ENCODE data around the gene TNFAIP1. TPM values are rescaled to one million over a fixed set of nuclear protein-coding genes. Genes with fewer than 3 reads are reported as not detected.
A peak's percentile ranks its signal among the peaks of the same experiment; 100 is the strongest.

Gene TNFAIP1
- total and polyA plus RNA-seq, 2 donors (not counting 1 experiment from before 2014, with no cell fraction given): 23.0 to 40.7 TPM

DNA sequence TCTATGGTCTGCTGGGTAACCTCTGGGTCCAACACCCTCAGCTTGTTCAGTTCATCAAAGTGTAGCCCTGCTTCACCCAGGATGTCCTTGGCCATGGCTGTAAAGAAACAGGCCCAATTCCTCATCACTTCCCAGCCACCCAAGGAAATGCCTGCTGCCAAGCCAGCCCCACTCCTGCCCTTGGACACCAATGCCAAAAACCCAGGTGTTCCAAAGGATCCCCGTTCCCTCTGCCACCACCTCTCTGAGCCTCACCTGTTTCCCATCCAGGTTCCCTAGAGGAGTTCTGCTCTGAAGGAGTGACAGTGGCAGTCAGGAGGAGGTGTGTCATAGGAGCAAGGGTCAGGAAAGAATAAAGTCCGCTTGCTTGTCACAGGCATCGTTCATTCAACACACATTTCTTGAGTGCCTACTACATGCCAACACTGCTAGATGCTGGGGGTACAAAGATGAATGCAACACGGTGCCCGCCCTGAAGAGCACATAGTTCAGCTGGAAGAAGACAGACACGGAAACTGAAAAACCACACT, 3.6 kb upstream of the TNFAIP1 start:
- peaks cover 30% of the 10 kb centered on the region for H3K79me2 ChIP-seq (ENCODE audit: control insufficient read depth, insufficient read depth, low read length)
- no peaks in the 10 kb centered on the region for H4K20me1 ChIP-seq (ENCODE audit: control insufficient read depth, extremely low read depth, insufficient read depth, low read length)

DNA sequence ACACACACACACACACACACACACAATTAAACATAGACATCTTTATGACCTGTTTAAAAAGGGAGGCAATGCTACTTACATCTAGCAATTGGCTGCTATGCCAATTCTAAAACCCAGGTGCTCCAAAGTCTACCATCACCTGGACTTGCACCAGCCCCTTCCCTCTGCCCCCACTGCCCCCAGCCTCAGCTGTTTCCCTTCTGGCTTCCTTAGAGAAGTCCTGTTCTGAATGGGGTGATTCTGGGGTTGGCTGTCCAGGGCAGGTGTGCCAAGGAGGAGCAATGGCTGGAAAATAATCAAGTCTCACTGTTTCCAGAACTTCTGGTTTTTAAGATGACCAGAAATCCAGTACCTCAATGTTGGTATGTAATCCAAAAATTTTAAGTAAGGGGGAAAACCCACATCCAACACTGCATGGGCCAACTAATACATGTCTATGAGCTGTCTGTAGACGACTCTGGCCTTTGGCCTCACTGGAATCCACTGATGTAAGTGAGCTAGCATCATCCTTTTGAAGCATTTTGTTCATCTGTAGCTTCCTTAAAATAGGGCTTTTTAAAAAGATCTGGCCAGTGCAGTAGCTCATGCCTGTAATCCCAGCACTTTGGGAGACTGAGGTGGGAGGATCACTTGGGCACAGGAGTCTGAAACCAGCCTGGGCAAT, 2.3 kb upstream of the TNFAIP1 start:
- peaks cover 9% of the 10 kb centered on the region for H3K36me3 ChIP-seq (ENCODE audit: control insufficient read depth, insufficient read depth, low read length)
- H3K27me3 ChIP-seq (ENCODE audit: control insufficient read depth, insufficient read depth, low read length): no peaks in the 10 kb centered on the region
- no peak overlapping the region for H3K4me2 ChIP-seq (ENCODE audit: extremely low read depth, insufficient read depth, low read length)
- H2AFZ ChIP-seq (ENCODE audit: low read length): no peak overlapping the region
- no peaks in the 10 kb centered on the region for H4K20me1 ChIP-seq (ENCODE audit: control insufficient read depth, extremely low read depth, insufficient read depth, low read length)
- H3K4me3 ChIP-seq (replicated peaks in 1 of 4; ENCODE audit: control extremely low read depth in 1 of 4, insufficient read depth in 1 of 4, low read depth in 3 of 4, low read length in 4 of 4): no peak overlapping the region
- H3K79me2 ChIP-seq (ENCODE audit: control insufficient read depth, insufficient read depth, low read length): peaks cover 42% of the 10 kb centered on the region
- DNase-seq (ENCODE audit: low read depth in 2 of 2): no peak
- H3K27ac ChIP-seq (ENCODE audit: insufficient read depth, low read length): no peak overlapping the region
- TF ChIP-seq, protein P1, sequence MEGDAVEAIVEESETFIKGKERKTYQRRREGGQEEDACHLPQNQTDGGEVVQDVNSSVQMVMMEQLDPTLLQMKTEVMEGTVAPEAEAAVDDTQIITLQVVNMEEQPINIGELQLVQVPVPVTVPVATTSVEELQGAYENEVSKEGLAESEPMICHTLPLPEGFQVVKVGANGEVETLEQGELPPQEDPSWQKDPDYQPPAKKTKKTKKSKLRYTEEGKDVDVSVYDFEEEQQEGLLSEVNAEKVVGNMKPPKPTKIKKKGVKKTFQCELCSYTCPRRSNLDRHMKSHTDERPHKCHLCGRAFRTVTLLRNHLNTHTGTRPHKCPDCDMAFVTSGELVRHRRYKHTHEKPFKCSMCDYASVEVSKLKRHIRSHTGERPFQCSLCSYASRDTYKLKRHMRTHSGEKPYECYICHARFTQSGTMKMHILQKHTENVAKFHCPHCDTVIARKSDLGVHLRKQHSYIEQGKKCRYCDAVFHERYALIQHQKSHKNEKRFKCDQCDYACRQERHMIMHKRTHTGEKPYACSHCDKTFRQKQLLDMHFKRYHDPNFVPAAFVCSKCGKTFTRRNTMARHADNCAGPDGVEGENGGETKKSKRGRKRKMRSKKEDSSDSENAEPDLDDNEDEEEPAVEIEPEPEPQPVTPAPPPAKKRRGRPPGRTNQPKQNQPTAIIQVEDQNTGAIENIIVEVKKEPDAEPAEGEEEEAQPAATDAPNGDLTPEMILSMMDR (conservative IDR thresholded peaks at IDR 0.05 in 1 of 2, IDR thresholded peaks at IDR 0.05 in 1 of 2; ENCODE audit: low read depth in 1 of 2, low read length in 2 of 2): no peak
- TF ChIP-seq EZH2 (IDR thresholded peaks at IDR 0.05; ENCODE audit: low read length, missing control alignments): no peak
- H3K9me3 ChIP-seq (ENCODE audit: control insufficient read depth, insufficient read depth, low read depth, low read length): no peaks in the 10 kb centered on the region
- peaks cover 17% of the 10 kb centered on the region for H3K4me1 ChIP-seq (ENCODE audit: control insufficient read depth, extremely low read depth, insufficient read depth, low read length)
- H3K9ac ChIP-seq (ENCODE audit: insufficient read depth, low read length): no peak overlapping the region

More for the DNA sequence above, 3.6 kb upstream of the TNFAIP1 start:
- Histone ChIP-seq H2AFZ (ENCODE audit: low read length) (no peak overlapping the region), H3K27ac (ENCODE audit: insufficient read depth, low read length) (no peak overlapping the region), H3K4me3 (replicated peaks in 1 of 4; ENCODE audit: control extremely low read depth in 1 of 4, insufficient read depth in 1 of 4, low read depth in 3 of 4, low read length in 4 of 4) (no peak overlapping the region), H3K4me2 (ENCODE audit: extremely low read depth, insufficient read depth, low read length) (no peak overlapping the region), H3K9ac (ENCODE audit: insufficient read depth, low read length) (no peak overlapping the region), H3K9me3 (ENCODE audit: control insufficient read depth, insufficient read depth, low read depth, low read length) (no peaks in the 10 kb centered on the region), H3K4me1 (ENCODE audit: control insufficient read depth, extremely low read depth, insufficient read depth, low read length) (peaks cover 15% of the 10 kb centered on the region), H3K27me3 (ENCODE audit: control insufficient read depth, insufficient read depth, low read length) (no peaks in the 10 kb centered on the region), H3K36me3 (ENCODE audit: control insufficient read depth, insufficient read depth, low read length) (peaks cover 10% of the 10 kb centered on the region)
- no peak for DNase-seq (ENCODE audit: low read depth in 2 of 2)
- TF ChIP-seq, protein P1 (conservative IDR thresholded peaks at IDR 0.05 in 1 of 2, IDR thresholded peaks at IDR 0.05 in 1 of 2; ENCODE audit: low read depth in 1 of 2, low read length in 2 of 2): no peak
- no peak for TF ChIP-seq EZH2 (IDR thresholded peaks at IDR 0.05; ENCODE audit: low read length, missing control alignments)

DNA sequence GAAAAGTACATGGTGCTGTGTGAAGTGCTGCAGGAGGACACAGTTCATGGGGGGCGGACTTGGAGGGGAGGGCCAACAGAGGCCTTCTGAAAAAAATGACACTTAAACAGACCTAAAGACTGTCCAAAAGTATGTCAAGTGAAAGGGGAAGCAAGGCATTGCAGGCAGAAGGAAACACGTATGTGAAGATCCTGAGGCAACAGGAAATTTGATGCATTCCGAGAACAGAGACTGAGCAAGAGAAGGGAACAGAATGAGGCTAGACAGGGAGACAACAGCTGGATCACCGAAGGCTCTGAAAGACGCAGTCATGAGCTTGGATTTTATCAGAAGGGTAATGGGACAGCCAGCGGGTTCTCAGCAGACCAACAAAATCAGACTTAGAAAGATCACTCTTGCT, 1.4 kb upstream of the TNFAIP1 start:
- Histone ChIP-seq H3K79me2 (ENCODE audit: control insufficient read depth, insufficient read depth, low read length) (peaks cover 43% of the 10 kb centered on the region), H3K9ac (ENCODE audit: insufficient read depth, low read length) (peak overlapping the region; percentile 94), H3K27me3 (ENCODE audit: control insufficient read depth, insufficient read depth, low read length) (no peaks in the 10 kb centered on the region), H3K27ac (ENCODE audit: insufficient read depth, low read length) (peak overlapping the region; percentile 99), H2AFZ (ENCODE audit: low read length) (no peak overlapping the region), H3K4me2 (ENCODE audit: extremely low read depth, insufficient read depth, low read length) (peak overlapping the region; percentile 100), H4K20me1 (ENCODE audit: control insufficient read depth, extremely low read depth, insufficient read depth, low read length) (no peaks in the 10 kb centered on the region), H3K4me1 (ENCODE audit: control insufficient read depth, extremely low read depth, insufficient read depth, low read length) (peaks cover 17% of the 10 kb centered on the region), H3K9me3 (ENCODE audit: control insufficient read depth, insufficient read depth, low read depth, low read length) (no peaks in the 10 kb centered on the region), H3K4me3 (replicated peaks in 1 of 4; ENCODE audit: control extremely low read depth in 1 of 4, insufficient read depth in 1 of 4, low read depth in 3 of 4, low read length in 4 of 4) (peak overlapping the region; percentile 60 to 99 (median 86)), H3K36me3 (ENCODE audit: control insufficient read depth, insufficient read depth, low read length) (peaks cover 8% of the 10 kb centered on the region)
- TF ChIP-seq, protein P1 (conservative IDR thresholded peaks at IDR 0.05 in 1 of 2, IDR thresholded peaks at IDR 0.05 in 1 of 2; ENCODE audit: low read depth in 1 of 2, low read length in 2 of 2): no peak
- no peak for TF ChIP-seq EZH2 (IDR thresholded peaks at IDR 0.05; ENCODE audit: low read length, missing control alignments)
- no peak for DNase-seq (ENCODE audit: low read depth in 2 of 2)

Data from fibroblast of lung (primary cell).